GM19395 (cell line): Measurements from ENCODE around the gene TNS1.
"Not testable (repeated sequence)": the region's sequence is repeated elsewhere in the genome, so short reads cannot be mapped to it uniquely, and the experiment has no call there.

Source experiments
- ATAC-seq: cut with Tn5 transposase; IDR thresholded peaks from one replicate; pipeline ENCODE4 v1.9.1; 2021; ENCODE audit warnings: mild to moderate bottlenecking, moderate library complexity; ENCODE audit not compliant: unreplicated experiment

The TNS1 gene

GRCh38 chr2:218030409-218031195, 27.8 kb upstream of the TNS1 start:
- no peak for ATAC-seq

- no peak for ATAC-seq
These were observed 26.9 kb upstream of the TNS1 start for GRCh38 chr2:218029366-218030360.

GRCh38 chr2:218028562-218029348, 26.0 kb upstream of the TNS1 start:
- ATAC-seq, result no peak

GRCh38 chr2:218028189-218028495, 25.3 kb upstream of the TNS1 start:
- no peak for ATAC-seq

GRCh38 chr2:218027426-218028188, 24.8 kb upstream of the TNS1 start:
- no peak for ATAC-seq

DNA sequence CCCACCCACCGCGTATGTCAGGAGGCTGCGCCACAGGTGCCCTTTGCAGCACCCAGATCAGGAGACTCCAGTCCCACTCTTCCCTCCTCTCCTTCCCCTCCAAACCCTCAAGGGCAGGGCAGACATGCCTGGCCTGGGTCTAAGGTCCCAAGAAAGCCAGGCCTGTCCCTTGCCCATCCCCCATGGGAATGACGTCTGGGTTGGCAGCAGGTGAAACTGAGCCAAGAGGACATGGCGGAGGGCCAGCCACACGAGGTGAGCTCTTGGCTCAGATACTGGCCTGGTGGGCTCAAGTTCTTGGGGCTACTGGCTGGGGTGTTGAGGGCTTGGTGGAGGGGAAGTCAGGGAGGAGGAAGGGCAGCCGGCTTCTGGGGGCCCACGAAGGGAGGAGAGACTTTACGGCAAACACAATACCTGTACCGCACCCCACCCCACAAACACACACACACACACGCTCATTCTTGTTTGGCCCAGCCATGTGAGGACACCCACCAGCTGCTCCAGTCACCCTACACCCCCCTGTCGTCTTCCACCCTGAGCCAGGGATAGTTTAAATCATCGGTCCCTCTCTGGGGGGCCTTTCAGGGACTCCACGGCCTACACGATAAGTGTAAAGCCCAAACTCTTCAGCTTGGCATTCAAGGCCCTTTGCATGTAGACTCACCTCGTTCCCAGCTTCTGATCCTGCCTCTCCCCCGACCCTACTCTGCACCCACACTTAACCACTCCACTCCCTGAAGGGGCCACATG, 24.1 kb upstream of the TNS1 start:
- ATAC-seq, result no peak

DNA sequence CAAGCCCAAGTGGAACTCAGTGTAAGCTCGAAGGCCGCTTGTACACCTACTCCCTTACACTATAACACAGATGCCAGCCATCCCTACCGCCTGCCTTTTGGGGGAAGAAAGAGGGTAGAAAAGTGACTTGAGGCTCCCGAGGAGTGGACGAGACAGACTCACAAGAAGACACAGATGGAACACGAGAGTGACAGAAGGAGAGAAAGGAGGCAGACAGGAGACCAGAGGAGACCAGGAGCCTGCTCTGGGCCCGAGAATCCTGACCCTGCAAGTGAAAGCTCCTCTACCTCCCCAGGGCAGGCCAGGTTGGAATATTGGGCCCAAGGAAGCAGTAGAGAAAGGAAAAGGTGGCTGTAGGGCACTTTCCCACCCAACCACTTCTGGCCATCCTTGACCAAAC, 23.4 kb upstream of the TNS1 start:
- ATAC-seq, result no peak

DNA sequence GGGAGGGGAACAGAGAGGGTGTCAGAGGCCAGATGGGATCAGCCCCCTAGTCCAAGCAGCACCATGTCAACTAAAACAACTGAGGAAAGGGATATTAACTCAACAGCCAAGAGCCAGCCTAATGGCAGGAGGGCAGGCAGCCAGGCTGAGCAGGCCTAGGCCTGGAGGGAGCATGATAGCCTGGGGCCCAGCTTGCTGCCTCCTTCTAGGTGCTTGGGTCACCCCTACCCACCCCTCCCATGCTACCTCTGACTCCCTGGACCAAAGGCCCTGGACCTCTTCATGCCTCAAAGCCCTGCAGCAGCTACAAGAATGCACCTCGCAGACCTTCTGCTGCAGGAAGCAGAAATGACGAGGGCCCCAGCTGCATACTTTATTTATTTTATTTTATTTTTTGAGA, 22.1 kb upstream of the TNS1 start:
- ATAC-seq, result no peak

- no peak for ATAC-seq
These were observed 21.5 kb upstream of the TNS1 start for GRCh38 chr2:218024336-218024735.

- no peak for ATAC-seq
These were observed 20.8 kb upstream of the TNS1 start for GRCh38 chr2:218023636-218024035.

- no peak for ATAC-seq
These were observed 20.2 kb upstream of the TNS1 start for GRCh38 chr2:218022851-218023530.

DNA sequence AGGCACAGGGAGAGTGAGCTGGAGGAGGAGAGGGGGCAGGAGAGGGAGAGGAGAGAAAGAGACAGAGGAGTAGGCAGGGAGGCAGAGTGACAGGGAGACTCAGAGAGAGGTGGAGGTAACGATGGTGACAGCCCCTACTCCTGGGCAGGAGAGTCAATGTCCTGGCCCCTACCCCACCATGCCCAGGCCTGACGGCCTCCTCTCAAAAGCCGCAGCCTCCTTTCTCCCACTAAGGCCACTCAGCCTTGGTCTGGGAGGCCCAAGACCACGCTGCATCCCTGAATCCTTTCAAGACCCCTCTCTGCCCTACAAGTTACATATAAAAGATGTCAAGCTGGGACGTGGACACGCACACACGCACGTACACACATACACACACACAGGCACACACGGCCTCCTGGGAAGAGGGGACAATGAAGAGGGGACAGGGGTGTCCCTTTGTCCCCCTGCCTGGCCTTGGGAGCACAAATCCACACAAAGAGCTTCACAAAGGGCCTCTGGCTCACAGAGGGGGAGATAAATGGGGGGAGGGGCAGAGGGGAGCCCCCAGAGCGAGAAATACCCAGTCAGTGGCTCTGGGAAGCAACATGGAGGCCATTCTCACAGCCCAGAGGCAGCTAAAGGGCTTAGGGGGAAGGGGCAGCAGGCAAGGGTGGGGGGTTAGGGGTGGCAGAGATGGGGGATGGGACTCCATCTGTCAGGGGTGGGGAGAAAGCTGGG, 19.5 kb upstream of the TNS1 start:
- no peak for ATAC-seq

DNA sequence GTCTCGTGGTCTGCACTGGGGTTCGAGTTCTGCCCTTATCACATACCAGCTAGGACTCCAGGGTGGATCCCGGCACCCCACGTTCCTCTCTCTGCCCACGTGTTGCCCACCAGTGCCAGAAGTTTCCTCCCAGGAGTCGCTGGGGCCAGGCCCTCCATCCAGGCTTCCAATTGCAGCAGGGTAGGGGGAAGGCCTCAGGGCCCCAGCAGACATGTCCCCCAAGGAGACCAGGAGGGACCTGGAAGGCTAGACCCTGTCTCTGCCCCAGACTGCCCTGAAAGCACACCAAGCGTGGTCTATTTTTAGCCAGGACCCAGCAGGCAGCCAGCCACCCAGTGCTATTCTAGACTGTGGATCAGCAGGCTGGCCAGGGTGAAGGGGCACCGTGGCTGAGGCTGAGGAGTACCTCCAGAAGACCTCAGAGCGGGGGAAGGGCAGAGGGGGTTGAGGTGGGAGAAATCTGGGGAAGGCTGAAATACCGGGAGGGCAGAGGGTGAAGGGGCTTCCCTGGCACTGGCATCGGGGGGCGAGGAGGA, 18.8 kb upstream of the TNS1 start:
- no peak for ATAC-seq

- no peak for ATAC-seq
These were observed 18.3 kb upstream of the TNS1 start for GRCh38 chr2:218020966-218021535.

GRCh38 chr2:218020281-218020680, 17.5 kb upstream of the TNS1 start:
- no peak for ATAC-seq

DNA sequence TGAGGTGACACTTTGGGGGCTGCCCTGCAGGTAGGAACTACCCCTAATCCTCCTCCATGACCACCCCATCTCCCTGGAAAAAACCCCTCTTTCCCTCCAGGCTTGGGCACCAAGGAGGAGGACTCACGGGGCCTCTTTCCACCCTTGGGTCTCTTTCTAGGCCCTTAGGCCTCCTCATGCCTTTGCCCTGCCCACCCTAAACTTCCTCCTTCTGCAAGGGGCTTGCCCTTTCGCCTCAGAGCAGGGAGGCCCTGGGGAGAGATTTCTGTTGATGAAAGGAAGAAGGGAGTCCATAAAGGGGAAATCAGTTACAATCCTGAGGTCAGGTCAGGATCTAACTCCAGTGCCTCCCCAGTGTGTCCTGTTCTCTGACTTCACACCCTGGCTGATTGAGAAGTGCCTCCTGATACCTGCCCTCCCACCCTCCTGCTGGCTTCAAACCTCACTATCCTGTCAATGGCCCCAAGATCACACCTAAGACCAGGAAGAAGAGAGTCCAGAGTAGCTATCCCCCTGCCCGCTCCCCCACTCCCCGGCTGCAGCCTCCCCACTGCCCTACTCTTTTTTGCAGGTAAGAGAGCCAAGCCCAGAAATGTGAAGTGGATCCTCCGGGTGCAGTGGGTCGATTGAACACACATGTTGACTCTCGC, 16.7 kb upstream of the TNS1 start:
- no peak for ATAC-seq

GRCh38 chr2:218018842-218019125, 16.0 kb upstream of the TNS1 start:
- not testable (repeated sequence) for ATAC-seq
